Measurements from ENCODE around the gene IFT20.

GRCh38 chr17:28320215-28321061, 14.8 kb downstream of the IFT20 start:
- TF ChIP-seq EP300 (IDR thresholded peaks at IDR 0.05; ENCODE audit: borderline replicate concordance), result no peak
- TF ChIP-seq TAF1 (IDR thresholded peaks at IDR 0.05; ENCODE audit: low read depth), result no peak
- no peak for TF ChIP-seq CEBPB (IDR thresholded peaks at IDR 0.05)
- TF ChIP-seq NFIC (IDR thresholded peaks at IDR 0.05), result no peak
- TF ChIP-seq REST (IDR thresholded peaks at IDR 0.05; ENCODE audit: low read depth), result no peak
- TF ChIP-seq MAX (IDR thresholded peaks at IDR 0.05), result no peak
- no peak for TF ChIP-seq EGR1 (IDR thresholded peaks at IDR 0.05)
- TF ChIP-seq RAD21 (IDR thresholded peaks at IDR 0.05; ENCODE audit: low read depth), result no peak
- no peak for TF ChIP-seq TCF12 (IDR thresholded peaks at IDR 0.05; ENCODE audit: low read depth)
- TF ChIP-seq YY1 (IDR thresholded peaks at IDR 0.05; ENCODE audit: low read depth), result no peak
- TF ChIP-seq TEAD4 (IDR thresholded peaks at IDR 0.05), result no peak
- no peak for TF ChIP-seq USF1 (IDR thresholded peaks at IDR 0.05)

Data from Ishikawa (cell line).